ENCODE data around the gene PDZRN3. TPM values are rescaled to one million over a fixed set of nuclear protein-coding genes. Genes with fewer than 3 reads are reported as not detected.

PDZRN3 gene
- total RNA-seq, result 22.8 and 27.7 TPM in 2 replicates

DNA sequence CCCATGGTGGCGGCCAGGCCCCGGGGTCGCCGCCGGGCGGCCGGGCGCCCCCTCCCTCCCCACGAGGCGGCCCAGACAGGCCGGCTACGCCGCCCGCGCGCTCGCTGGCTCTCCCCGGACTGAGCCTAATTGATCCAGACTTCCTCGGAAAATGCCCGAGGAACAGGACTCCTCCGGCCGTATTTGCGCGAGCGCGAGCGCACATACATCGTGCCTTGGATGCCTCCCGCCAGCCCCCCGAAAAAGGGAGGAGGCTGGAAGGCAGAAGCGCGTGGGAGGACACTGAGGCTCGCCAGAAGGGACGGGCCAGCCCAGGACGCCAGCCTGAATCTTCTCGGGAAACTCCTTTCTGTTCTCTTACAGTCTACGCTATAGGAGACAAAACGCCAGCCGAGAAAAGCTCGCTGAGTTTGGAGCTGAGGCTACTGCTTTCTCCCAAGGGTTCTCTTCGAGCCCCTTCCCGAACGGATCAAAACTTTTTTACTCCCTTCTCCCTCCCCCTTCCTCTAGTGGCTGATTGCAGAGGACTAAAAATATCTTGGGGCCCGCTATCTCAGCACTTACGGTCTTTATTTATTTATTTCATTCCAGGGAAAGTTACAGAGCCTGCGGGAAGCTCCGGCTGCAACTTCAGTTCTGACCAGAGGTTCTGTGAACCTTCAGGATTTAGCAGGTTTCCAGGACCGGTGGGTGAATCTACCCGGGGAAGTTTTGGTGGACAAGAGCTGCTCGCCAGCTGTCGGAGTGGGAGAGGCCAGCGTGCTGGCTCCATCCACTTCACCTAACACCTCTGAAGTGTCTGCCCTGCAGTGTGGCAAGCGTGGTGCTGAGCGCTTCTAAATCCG, at the start of gene PDZRN3:
PDZRN3 (minus strand) TSS at position 121 of the 845 bp plus-strand sequence.

Measured in uterine smooth muscle cell (primary cell).